ENCODE data around the gene ZNF821.
"Not testable (repeated sequence)": the region's sequence is repeated elsewhere in the genome, so short reads cannot be mapped to it uniquely, and the experiment has no call there.

ZNF821 gene

GRCh38 chr16:71902656-71903365 is 18.8 kb upstream of the ZNF821 start:
- DNase-seq (ENCODE audit: low spot score): no peak

- no peak for DNase-seq (ENCODE audit: low spot score)
These were observed 15.2 kb upstream of the ZNF821 start for GRCh38 chr16:71899171-71899570.

- DNase-seq (ENCODE audit: low spot score): no peak
These were observed 12.9 kb upstream of the ZNF821 start for GRCh38 chr16:71896764-71897368.

- peak; percentile 60 for DNase-seq (ENCODE audit: low spot score)
These were observed 11.8 kb upstream of the ZNF821 start for GRCh38 chr16:71895679-71896365.

- peak; percentile 98 for DNase-seq (ENCODE audit: low spot score)
These were observed 11.1 kb upstream of the ZNF821 start, which contains the start of gene IST1 for GRCh38 chr16:71894921-71895678. IST1 (plus strand) TSS chr16:71895531; CDS start chr16:71915641, 20,110 bp downstream.

- peak; percentile 62 for DNase-seq (ENCODE audit: low spot score)
These were observed 10.4 kb upstream of the ZNF821 start for GRCh38 chr16:71894229-71894920.

GRCh38 chr16:71893888-71894228 is 9.9 kb upstream of the ZNF821 start:
- DNase-seq (ENCODE audit: low spot score): no peak

- DNase-seq (ENCODE audit: low spot score): no peak
These were observed 5.2 kb upstream of the ZNF821 start for GRCh38 chr16:71889147-71889546.

- no peak for DNase-seq (ENCODE audit: low spot score)
These were observed 1.3 kb upstream of the ZNF821 start for GRCh38 chr16:71885261-71885650.

- peak; percentile 42 for DNase-seq (ENCODE audit: low spot score)
These were observed 674 bp downstream of the ZNF821 start for GRCh38 chr16:71883168-71883848.

GRCh38 chr16:71882505-71883167 is 1.3 kb downstream of the ZNF821 start:
- DNase-seq (ENCODE audit: low spot score): peak; percentile 86

- DNase-seq (ENCODE audit: low spot score): no peak
These were observed 3.8 kb downstream of the ZNF821 start for GRCh38 chr16:71880176-71880575.

GRCh38 chr16:71878911-71879310 is 5.1 kb downstream of the ZNF821 start:
- DNase-seq (ENCODE audit: low spot score): no peak

GRCh38 chr16:71873199-71873598 is 10.8 kb downstream of the ZNF821 start:
- no peak for DNase-seq (ENCODE audit: low spot score)

GRCh38 chr16:71870818-71871217 is 13.2 kb downstream of the ZNF821 start:
- no peak for DNase-seq (ENCODE audit: low spot score)

GRCh38 chr16:71869089-71869488 is 14.9 kb downstream of the ZNF821 start:
- no peak for DNase-seq (ENCODE audit: low spot score)

- no peak for DNase-seq (ENCODE audit: low spot score)
These were observed 16.0 kb downstream of the ZNF821 start for GRCh38 chr16:71867939-71868338.

GRCh38 chr16:71867175-71867574 is 16.8 kb downstream of the ZNF821 start:
- DNase-seq (ENCODE audit: low spot score): not testable (repeated sequence)

GRCh38 chr16:71865173-71865863 is 18.7 kb downstream of the ZNF821 start:
- no peak for DNase-seq (ENCODE audit: low spot score)

- DNase-seq (ENCODE audit: low spot score): no peak
These were observed 20.0 kb downstream of the ZNF821 start for GRCh38 chr16:71863995-71864394.

Measured in hematopoietic multipotent progenitor cell treated with erythropoietin and hydrocortisone succinate and interleukin-3 and kit ligand, for 17 days (in vitro differentiated cells).